OCI-LY3 (cell line): Measurements from ENCODE around the gene ERBIN.

Source experiments
- H2AFZ ChIP-seq: fragments of 200-600, 300-600 bp; shearing (Covaris generic); 2 replicates; pipeline ENCODE4 v1.6.0; 2014; ENCODE audit warnings: antibody characterized with exemption, low read depth, low read length
- H3K27ac ChIP-seq: fragments of 200-600, 300-600 bp; sonication (generic); 2 replicates; pipeline ENCODE4 v1.5.1; 2014; ENCODE audit warnings: mild to moderate bottlenecking, low read length, moderate library complexity, mixed read lengths
- H3K27me3 ChIP-seq: fragments of 200-600, 300-600 bp; sonication (generic); 2 replicates; pipeline ENCODE4 v1.6.1; 2014; ENCODE audit warnings: low read depth, low read length, mixed read lengths
- H3K36me3 ChIP-seq: fragments of 200-600, 300-600 bp; sonication (generic); replicated peaks from 2 replicates; pipeline ENCODE3; 2014; ENCODE audit warnings: low read depth, low read length, mixed read lengths
- H3K4me1 ChIP-seq: fragments of 300-600, 200-600 bp; sonication (generic); 2 replicates; pipeline ENCODE4 v1.6.1; 2014; ENCODE audit warnings: low read length, mixed read lengths
- H3K4me2 ChIP-seq: fragments of 200-600, 300-600 bp; sonication (generic); 2 replicates; pipeline ENCODE4 v1.6.1; 2014; ENCODE audit warnings: low read length, mixed read lengths
- H3K4me3 ChIP-seq: fragments of 300-600, 200-600 bp; sonication (generic); 2 replicates; pipeline ENCODE4 v1.5.1; 2014; ENCODE audit warnings: antibody characterized with exemption, mild to moderate bottlenecking, low read length, moderate library complexity
- H3K79me2 ChIP-seq: fragments of 300-600, 200-600 bp; shearing (Covaris generic); 2 replicates; pipeline ENCODE4 v1.6.1; 2014; ENCODE audit warnings: mild to moderate bottlenecking, low read length, mixed read lengths
- H3K9ac ChIP-seq: fragments of 300-600, 200-600 bp; shearing (Covaris generic); 2 replicates; pipeline ENCODE4 v1.6.0; 2014; ENCODE audit warnings: mild to moderate bottlenecking, low read length, moderate library complexity
- H3K9me3 ChIP-seq: fragments of 200-600, 300-600 bp; shearing (Covaris generic); 2 replicates; pipeline ENCODE4 v1.6.1; 2014; ENCODE audit warnings: low read length, mixed read lengths; ENCODE audit not compliant: insufficient read depth
- H4K20me1 ChIP-seq: fragments of 200-600, 300-600 bp; sonication (generic); 2 replicates; pipeline ENCODE4 v1.6.1; 2016; ENCODE audit warnings: low read length, mixed read lengths; ENCODE audit not compliant: insufficient read depth
- CTCF ChIP-seq: fragments of 200-600, 300-600 bp; sonication (generic); IDR thresholded peaks from 2 replicates; pipeline ENCODE4 v1.5.1; 2014; ENCODE audit warnings: antibody characterized with exemption, low read length, low read depth
- EZH2phosphoT487 ChIP-seq: fragments of 200-600 bp; shearing (Covaris generic); IDR thresholded peaks from 2 replicates; pipeline ENCODE4 v1.6.1; 2018; ENCODE audit warnings: antibody characterized with exemption, mixed run types, low read depth

The ERBIN gene

GRCh38 chr5:65927503-65928321 is 1.3 kb downstream of the ERBIN start:
- H3K79me2 ChIP-seq, result peaks cover 71% of the 10 kb centered on the region
- TF ChIP-seq CTCF (no peak), EZH2phosphoT487 (no peak)
- H2AFZ ChIP-seq, result no peak overlapping the region
- H4K20me1 ChIP-seq, result peaks cover 41% of the 10 kb centered on the region
- no peaks in the 10 kb centered on the region for H3K27me3 ChIP-seq
- peak overlapping the region; percentile 77 for H3K4me2 ChIP-seq
- peak overlapping the region; percentile 95 for H3K27ac ChIP-seq
- H3K9me3 ChIP-seq, result no peaks in the 10 kb centered on the region
- H3K4me1 ChIP-seq, result peaks cover 17% of the 10 kb centered on the region
- H3K36me3 ChIP-seq, result peaks cover 11% of the 10 kb centered on the region
- H3K4me3 ChIP-seq, result peak overlapping the region; percentile 96
- H3K9ac ChIP-seq, result peak overlapping the region; percentile 98

- TF ChIP-seq CTCF (no peak), EZH2phosphoT487 (no peak)
These were observed 2.0 kb downstream of the ERBIN start for GRCh38 chr5:65928322-65928752.

GRCh38 chr5:65928860-65929259 is 2.5 kb downstream of the ERBIN start:
- H2AFZ ChIP-seq, result no peak overlapping the region
- H3K9me3 ChIP-seq, result no peaks in the 10 kb centered on the region
- peak overlapping the region; percentile 96 for H3K4me3 ChIP-seq
- H3K36me3 ChIP-seq, result peaks cover 14% of the 10 kb centered on the region
- peaks cover 17% of the 10 kb centered on the region for H3K4me1 ChIP-seq
- H3K4me2 ChIP-seq, result peak overlapping the region; percentile 77
- TF ChIP-seq CTCF (no peak), EZH2phosphoT487 (no peak)
- peaks cover 53% of the 10 kb centered on the region for H4K20me1 ChIP-seq
- peak overlapping the region; percentile 95; the same call in 1 of the 2 replicates for H3K27ac ChIP-seq
- peak overlapping the region; percentile 98 for H3K9ac ChIP-seq
- H3K27me3 ChIP-seq, result no peaks in the 10 kb centered on the region
- H3K79me2 ChIP-seq, result peaks cover 82% of the 10 kb centered on the region

More at GRCh38 chr5:65928322-65928752, 2.0 kb downstream of the ERBIN start:
- H2AFZ ChIP-seq, result no peak overlapping the region
- peaks cover 13% of the 10 kb centered on the region for H3K36me3 ChIP-seq
- peak overlapping the region; percentile 95 for H3K27ac ChIP-seq
- H3K9me3 ChIP-seq, result no peaks in the 10 kb centered on the region
- peak overlapping the region; percentile 96 for H3K4me3 ChIP-seq
- H3K9ac ChIP-seq, result peak overlapping the region; percentile 98
- H3K27me3 ChIP-seq, result no peaks in the 10 kb centered on the region
- peaks cover 77% of the 10 kb centered on the region for H3K79me2 ChIP-seq
- H3K4me1 ChIP-seq, result peaks cover 17% of the 10 kb centered on the region
- H3K4me2 ChIP-seq, result peak overlapping the region; percentile 77
- peaks cover 48% of the 10 kb centered on the region for H4K20me1 ChIP-seq

DNA sequence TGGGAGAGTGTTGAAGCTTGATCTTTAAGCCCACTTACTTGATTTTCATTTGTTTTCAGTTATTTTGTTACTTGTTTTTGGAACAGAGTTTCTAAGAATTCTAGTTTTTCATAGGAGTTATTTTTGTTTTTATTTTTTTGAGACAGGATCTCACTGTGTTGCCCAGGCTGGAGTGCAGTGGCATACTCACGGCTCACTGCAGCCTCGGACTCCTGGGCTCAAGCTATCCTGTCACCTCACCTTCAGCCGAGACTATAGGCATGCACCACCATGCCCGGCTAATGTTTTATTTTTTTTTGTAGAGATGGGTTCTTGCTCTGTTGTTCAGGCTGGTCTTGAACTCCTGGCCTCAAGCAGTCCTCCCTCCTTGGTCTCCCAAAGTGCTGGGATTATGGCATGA is 6.3 kb downstream of the ERBIN start:
- Histone ChIP-seq H3K4me3 (no peak overlapping the region), H3K9me3 (no peaks in the 10 kb centered on the region), H3K4me1 (peaks cover 10% of the 10 kb centered on the region), H2AFZ (no peak overlapping the region), H3K79me2 (peaks cover 100% of the 10 kb centered on the region), H3K4me2 (no peak overlapping the region), H4K20me1 (peaks cover 87% of the 10 kb centered on the region), H3K27me3 (no peaks in the 10 kb centered on the region), H3K9ac (no peak overlapping the region), H3K36me3 (peaks cover 22% of the 10 kb centered on the region), H3K27ac (no peak overlapping the region)
- no peak for TF ChIP-seq CTCF
